Suprapubic skin (tissue), 4 donors: ENCODE data around the gene PDGFRB.

Experiments
- CTCF ChIP-seq, 2 donors: fragments of 200-600 bp in 1 of 2; fragments of 450-650 bp in 1 of 2; sonication (generic) in 1 of 2; IDR thresholded peaks; one replicate each; pipeline ENCODE4 v1.5.1; 2016 to 2019; ENCODE audit warnings: antibody characterized with exemption in 2 of 2, mild to moderate bottlenecking in 1 of 2, moderate library complexity in 1 of 2
- POLR2A ChIP-seq, 2 donors: fragments of 450-650 bp; IDR thresholded peaks; one replicate each; pipeline ENCODE4 v1.6.1; 2017; ENCODE audit warnings: antibody characterized with exemption in 2 of 2, mild to moderate bottlenecking in 2 of 2, moderate library complexity in 2 of 2
- POLR2AphosphoS5 ChIP-seq, 3 donors: sonication (generic); formaldehyde crosslinking; IDR thresholded peaks; one replicate each; pipeline ENCODE4 v1.6.1; 2017; ENCODE audit warnings: antibody characterized with exemption in 3 of 3

DNA sequence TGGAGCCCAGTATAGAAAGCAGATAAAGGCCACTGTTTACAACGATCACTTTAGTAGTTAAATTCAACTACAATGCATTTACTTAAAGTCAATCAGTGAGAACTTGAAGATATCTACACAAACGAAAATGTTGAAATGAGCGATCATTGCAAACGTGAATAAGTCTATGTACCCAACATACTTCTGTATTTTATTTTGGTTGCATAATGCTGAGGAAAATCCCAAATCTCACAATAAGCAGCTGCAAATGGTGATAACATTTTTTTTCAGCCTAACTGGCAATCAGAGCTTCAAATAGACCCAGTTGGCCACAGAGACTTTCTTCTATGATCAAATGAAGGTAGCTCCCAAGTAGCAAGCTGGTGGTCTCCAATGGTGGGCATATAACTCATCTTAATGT, 32.1 kb downstream of the PDGFRB start:
- TF ChIP-seq CTCF (IDR thresholded peaks at IDR 0.05) (no peak), POLR2AphosphoS5 (IDR thresholded peaks at IDR 0.05) (no peak), POLR2A (IDR thresholded peaks at IDR 0.05) (no peak)
